Right ventricle myocardium superior (tissue), 1 donor: ENCODE measurements around the gene GRIA3. TPM values are rescaled to one million over a fixed set of nuclear protein-coding genes. Genes with fewer than 3 reads are reported as not detected.

Source experiments
- ATAC-seq: fragments of 200-7000 bp; cut with Tn5 transposase; one replicate; pipeline ENCODE4 v1.9.1; 2020; ENCODE audit warnings: mild to moderate bottlenecking; ENCODE audit not compliant: poor library complexity
- DNase-seq: peaks from one replicate; pipeline ENCODE4 v3.0.0-alpha.2; 2020
- intact Hi-C: fragments of 100-400 bp; cut with DNase I; formaldehyde crosslinking; loops from one replicate; pipeline ENCODE4 v1.11.2; 2022
- total RNA-seq: library from RNA; stranded (reverse); fragmentation: NEBNext Ultra II Directional; extraction: Animal tissue kit (Norgen Biotek cat#: 25700); gene quantifications from one replicate; pipeline ENCODE4 v1.2.1, GENCODE V29; 2021
- donor health status: DM: no; HTN: yes; CAD: no; lungs with severe emphysema.

Gene GRIA3
- total RNA-seq, 1 donor from 2014 or later, result 0.54 TPM

DNA sequence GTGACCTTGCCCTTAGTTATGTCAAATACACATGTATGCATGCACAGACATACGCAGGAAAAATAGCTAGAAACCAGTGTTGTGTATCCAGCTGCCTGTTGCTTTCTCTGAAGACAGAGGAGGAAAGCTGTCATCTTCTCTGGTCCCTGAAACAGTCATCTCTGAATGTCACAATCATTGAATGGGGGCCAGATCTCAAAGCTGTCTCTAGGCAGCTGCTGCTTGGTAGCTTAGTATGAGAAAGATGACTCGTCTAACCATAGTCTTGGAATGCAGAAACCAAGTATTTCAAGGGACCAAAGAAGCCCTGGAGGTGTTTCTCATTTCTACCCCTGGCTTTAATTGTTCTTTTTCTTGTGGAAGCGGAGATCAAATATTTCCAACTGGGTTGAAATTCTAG, 4.0 kb downstream of the GRIA3 start:
- ATAC-seq, result no peak
- no peak for DNase-seq
- intact Hi-C loops, result no loop called here

DNA sequence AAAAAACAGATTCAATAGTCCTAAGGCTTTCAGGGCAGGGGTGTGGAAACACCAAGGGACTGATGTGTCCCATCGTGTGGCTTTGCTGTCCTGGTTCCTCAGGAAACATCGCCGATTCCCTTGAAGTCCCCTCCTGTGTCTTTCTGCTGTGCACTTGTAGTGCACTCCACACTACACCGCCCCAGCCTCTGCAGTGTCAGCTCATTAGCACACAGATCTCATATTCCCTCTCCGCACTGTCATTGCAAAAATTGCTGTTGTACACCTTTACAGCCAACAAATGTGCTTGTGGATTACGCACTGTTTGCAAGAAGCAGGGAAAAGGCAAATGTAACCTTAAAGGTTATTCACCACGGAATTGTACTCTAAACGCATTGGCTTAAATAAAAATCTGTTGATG, 5.3 kb downstream of the GRIA3 start:
- no peak for ATAC-seq

DNA sequence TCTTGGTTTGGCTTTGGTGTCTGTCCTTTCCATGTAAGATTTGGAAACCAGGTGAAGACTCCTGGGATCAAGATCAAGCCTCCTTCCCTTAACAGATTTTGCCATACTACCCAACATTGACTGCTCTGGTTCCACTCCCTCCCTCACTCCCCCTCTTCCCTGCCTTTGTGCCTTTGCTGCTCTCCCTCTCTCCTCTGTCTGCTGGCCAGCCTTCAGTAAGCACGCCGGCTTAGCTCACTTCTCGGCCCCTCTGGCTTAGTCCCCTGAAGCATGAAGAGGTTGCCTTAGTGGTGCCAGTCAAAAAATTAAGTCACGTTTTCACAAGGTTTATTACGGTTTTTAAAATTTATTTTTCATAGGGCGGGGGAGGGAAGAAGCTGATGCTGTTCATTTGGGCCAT, 6.0 kb downstream of the GRIA3 start:
- intact Hi-C loops, result no loop called here
- DNase-seq (no peak), ATAC-seq (no peak)

More for the DNA sequence above, 5.3 kb downstream of the GRIA3 start:
- intact Hi-C loops, result no loop called here
- no peak for DNase-seq

DNA sequence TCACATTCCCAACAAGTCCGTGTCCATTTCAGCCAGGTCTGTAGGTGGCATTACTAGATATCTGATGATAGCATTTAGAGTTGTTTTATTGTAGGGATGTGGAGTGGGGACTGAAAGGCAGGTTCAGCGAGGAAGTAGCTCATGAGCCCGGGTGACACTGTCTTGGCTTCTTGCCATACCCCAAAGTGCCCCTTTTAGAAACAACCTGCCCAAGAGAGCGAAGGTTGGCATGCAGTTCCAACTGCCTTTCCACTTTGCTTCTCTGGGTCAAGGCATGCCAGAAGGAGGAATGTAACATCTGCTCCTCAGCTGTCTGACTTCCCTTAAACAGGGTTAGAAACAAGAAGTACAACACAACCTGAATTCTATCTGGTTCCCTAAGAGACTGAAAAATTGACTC, 9.0 kb downstream of the GRIA3 start:
- ATAC-seq (no peak), DNase-seq (no peak)
- intact Hi-C loops, result no loop called here

DNA sequence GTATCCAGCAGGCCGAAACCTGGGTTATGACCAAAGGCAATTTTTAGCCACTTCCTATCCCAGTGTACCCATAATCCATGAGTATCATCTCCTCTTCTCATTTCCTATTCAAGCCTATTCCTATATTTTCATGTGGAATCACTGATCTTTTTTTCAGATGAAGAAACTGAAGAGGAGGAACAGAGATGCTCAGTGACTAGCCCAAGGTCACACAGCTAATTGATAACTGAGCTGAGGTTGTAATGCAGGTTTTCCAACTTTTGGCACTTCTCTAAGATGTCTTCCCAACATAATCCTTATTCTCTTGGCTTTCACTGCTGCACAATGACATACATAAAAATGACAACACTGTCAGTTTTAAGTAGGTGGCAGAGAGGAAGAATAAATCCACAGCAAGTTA, 15.3 kb downstream of the GRIA3 start:
- intact Hi-C loops, result no loop called here
- no peak for ATAC-seq

DNA sequence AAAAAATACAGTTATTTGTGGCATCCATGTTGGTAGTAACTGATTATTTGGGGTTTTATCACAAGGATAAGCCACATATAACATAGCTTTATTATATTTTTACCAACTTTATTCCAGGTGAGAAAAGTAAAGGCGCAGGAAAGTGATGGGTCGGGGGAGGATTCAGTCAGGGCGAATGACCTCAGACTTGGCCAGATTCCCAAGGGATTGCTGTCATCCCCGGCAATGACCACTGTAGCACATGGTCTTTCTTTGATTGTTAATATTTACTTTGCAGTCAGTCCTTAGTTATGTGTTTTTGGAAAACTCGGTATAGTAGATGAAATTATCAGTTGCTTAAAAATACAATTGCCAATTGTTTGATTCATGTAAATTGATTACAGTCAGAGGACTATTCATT, 17.6 kb downstream of the GRIA3 start:
- ATAC-seq (no peak), DNase-seq (no peak)
- intact Hi-C loops, result no loop called here

More for the DNA sequence above, 15.3 kb downstream of the GRIA3 start:
- DNase-seq, result no peak

DNA sequence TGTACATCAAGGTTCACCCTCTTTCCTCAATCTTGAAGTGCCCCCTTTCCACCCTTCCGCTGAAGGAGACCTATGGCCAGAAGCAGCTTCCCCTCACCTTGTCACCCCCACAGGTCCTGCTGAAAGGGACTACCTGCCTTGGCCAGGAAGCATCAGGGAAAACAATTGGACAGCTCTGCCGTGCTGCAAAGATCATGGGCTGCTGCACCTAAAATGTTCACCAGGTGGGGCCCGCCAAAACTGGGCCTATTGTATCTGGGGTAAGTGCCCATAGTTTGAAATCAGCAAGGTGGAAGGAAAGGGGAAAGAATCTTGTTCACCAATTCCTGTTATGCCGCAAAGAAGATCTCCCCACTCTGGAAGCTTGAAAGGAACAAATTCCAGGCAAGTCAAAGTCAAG, 18.4 kb downstream of the GRIA3 start:
- intact Hi-C loops, result no loop called here
- no peak for ATAC-seq
- DNase-seq, result no peak

DNA sequence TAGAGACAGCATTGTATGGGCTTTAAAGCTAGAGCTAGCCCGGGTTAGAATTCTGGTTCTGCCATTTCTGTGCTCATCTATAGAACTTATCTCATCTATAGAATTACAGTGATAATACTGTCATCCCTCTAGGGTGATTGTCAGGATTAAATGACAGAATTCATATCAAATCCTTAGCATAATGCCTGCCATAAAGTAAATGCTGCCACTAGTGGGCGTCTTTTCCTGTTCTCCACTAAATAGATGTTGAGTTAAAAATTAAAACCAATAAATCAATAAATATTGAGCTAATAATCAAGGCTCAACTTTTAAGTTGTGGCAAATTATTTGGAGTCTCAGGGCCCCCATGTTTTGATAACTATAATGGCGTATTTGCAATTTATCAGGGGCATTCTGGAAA, 19.7 kb downstream of the GRIA3 start:
- DNase-seq, result no peak
- no peak for ATAC-seq
- intact Hi-C loops, result no loop called here

DNA sequence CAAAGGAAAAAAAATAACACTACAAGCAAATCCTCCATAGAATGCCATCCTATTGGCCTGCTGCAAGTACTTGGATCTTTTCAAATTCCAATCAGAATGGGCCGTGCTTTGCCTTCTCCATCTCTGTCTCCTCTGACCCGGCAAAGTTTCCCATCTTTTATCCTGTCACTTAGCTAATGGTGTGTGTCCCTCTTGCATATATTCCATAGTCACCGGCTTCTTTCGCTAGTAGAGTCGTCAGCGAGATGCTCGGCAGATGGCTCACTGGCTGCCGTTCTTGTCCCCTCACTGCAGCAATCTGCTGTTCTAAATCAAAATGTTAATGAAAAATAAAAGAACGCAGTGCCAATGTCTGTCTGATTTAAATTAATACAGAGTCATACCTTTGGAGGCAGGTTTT, 22.1 kb downstream of the GRIA3 start:
- no peak for DNase-seq
- intact Hi-C loops, result no loop called here
- no peak for ATAC-seq

DNA sequence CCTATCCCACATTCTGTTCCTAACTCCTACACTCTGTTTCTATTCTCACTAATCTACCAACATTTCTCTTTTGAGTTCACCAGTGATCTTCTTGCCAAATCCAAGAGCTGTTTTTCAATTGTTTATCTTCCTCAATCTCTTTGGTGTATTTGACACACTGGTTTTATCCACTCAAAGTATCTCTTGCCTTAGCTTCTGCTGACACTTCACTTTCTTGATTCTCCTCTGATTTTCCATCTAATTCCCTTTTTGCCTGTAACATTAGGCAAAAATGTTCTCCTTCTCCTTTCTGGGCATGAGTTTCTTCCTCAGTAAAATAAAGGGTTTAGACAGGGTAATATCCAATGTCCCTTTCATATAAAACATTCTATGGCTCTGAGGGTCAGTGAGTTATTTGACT, 26.2 kb downstream of the GRIA3 start:
- ATAC-seq (no peak), DNase-seq (no peak)
- intact Hi-C loops, result no loop called here

DNA sequence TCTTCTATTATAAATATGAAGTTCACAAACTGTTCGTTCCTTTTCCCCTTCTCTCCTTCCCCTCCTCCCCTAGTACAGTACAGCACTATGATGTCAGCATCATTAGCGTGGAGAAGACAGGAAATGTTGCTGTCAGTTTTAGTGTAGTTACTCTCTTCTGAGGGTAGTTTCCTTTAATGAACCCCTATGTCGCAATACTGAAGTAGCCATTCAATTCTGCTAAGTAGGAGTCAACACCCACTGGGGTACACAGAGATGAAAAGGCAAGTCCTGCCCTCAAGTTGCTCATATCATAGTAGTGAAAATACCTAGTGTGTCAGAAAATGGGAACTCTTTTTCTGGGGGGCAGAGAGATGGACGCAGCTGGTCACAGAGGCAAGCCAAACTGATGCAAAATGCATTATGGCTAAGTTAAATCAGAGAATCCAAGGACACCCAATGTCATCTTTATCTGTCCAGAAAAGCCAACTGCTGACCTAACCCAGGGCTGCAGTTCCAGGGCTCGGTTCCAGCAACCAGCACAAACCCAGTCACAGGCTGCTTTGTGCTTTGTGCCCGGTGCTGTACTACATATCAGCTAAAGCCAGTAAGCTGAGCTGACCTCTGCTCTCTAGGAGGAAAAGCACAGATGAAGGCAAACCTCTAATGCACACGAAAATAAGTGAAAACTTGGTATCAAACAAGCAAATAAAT, 31.5 kb downstream of the GRIA3 start:
- intact Hi-C loops, result no loop called here
- DNase-seq (peak; percentile 38), ATAC-seq (peak; percentile 86)

DNA sequence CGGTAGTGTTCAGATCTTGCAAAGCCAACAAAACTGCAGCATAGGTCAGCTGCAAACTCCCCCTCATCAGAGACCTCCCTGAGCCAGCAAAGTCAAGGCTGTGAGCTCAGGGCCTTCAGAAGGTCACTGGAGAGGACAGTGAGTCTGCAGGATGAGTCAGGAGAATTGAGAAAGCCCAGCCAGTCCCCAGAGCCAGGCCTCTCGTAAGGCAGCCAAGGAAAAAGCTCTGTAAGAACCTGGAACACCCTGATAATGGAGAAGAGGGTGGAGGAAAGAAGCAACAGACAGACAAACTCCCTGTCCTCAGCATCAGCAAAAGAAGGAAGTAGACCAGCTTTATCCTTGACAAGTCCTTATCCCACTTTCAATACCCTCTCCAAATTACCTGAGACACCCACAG, 33.0 kb downstream of the GRIA3 start:
- ATAC-seq (peak; percentile 65), DNase-seq (peak; percentile 32)
- intact Hi-C loops, result no loop called here

DNA sequence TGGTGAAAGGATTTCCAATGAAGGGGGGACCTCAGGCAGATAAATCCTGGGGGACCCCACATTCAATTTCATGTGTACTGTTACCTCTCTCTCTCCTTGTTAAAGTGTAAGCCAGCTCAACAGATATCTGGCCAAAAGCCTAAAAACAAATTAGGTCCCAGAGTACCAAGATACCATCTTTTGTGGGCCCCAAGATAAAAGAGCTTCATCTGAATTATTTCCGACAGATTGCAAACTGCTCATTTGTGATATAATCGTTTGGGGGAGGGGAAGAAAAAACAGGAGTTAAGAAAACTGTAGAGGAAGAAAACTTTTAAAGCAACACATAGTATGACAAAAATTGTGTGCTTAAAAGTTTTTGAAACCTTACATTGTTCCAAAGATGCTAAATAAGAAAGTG, 33.6 kb downstream of the GRIA3 start:
- no peak for ATAC-seq
- no peak for DNase-seq
- intact Hi-C loops, result no loop called here

DNA sequence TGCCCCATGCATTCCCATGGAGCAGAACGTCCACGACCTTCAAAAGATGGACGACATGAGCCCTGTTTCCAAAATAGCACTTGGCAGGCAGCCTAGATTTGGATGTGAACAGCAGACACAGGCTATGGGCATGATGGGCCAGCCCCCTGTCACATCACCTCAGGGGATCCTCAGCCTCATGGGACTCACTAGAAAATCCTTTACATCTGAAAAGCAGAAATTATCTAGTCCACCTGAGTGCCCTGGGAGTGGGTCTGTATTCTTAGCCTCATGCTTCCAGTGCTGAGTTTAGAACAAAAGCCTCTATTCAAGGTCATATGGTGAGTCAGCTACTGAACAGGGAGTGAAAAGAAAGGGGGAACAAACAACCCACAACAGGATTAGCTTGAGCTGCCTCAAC, 35.8 kb downstream of the GRIA3 start:
- ATAC-seq (peak; percentile 87), DNase-seq (peak; percentile 36)
- intact Hi-C loops, result no loop called here

DNA sequence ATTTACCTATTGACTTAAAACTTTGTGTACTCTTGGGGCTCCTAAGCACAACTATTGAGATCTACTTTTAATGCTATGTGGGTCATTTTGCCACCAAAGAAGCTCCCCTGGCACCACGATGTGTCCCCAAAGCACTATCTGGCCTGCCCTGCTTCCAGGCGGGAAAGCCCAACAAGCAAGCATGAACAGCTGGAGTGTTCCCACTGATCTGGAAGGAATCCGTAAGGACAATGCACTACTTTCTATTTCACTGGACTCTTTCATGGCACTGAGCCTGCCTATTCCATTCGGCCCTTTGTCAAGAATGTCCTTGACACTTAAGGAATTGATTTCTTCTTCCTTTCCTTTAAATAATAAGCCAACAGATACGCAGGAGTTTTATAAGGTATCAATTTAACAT, 38.8 kb downstream of the GRIA3 start:
- intact Hi-C loops, result no loop called here
- no peak for DNase-seq
- ATAC-seq, result no peak

DNA sequence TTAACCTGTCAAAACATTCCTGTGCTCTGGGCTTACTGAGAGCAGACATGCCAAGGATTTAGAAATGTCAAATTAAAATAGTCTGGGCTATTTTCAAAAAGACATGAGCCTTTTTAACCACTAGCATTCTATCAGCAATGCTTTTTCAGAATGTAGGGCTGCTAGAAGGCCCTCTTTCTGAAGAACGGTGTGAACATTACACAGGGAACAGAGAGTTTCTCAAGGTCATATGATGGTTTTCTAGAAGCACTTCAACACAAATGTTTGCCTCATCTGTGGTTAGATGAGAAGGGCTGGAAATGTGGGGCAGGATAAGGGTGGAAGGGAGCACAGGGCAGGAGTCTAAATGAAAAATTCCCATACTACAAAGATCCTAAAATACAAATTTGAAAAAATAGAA, 39.3 kb downstream of the GRIA3 start:
- intact Hi-C loops, result no loop called here
- ATAC-seq, result no peak

DNA sequence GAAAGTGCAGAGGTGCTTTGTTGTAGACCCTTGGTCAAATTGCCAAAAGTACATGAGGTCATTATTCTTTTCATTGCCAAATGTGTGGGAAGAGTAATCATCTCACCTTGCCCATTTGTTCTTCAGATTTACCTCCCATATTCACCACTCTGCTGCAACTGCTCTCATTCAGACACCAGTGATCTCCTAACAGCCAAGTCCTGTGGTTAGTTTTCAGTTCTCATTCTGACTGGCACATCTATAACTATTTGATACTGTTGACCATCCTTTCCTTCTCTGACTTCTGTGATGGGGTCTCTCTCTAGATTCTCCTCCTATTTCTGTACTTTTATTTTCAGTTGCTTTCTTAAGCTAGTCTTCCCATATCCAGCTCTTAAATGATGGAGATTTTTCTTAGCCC, 39.8 kb downstream of the GRIA3 start:
- DNase-seq (no peak), ATAC-seq (no peak)
- intact Hi-C loops, result no loop called here

More for the DNA sequence above, 39.3 kb downstream of the GRIA3 start:
- no peak for DNase-seq

DNA sequence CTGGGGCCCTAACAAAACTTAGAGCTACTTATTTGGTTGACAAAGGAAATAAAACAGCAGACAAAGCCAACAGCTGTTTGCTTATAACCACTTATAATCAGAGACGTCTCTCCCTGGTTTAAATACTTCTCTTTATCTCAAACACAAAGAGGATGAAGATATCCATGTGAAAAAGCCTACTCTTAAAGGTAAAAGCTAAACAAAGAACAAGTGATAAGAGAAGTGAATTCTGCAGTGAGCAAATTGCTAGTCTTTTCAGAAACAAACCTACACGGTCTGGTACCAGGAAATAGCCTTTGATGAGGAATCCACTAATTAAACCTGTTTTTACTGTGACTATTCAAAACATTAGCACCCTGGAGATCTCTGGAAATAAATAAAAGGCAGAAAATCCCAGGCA, 46.7 kb downstream of the GRIA3 start:
- DNase-seq, result no peak
- intact Hi-C loops, result no loop called here
- ATAC-seq, result no peak

DNA sequence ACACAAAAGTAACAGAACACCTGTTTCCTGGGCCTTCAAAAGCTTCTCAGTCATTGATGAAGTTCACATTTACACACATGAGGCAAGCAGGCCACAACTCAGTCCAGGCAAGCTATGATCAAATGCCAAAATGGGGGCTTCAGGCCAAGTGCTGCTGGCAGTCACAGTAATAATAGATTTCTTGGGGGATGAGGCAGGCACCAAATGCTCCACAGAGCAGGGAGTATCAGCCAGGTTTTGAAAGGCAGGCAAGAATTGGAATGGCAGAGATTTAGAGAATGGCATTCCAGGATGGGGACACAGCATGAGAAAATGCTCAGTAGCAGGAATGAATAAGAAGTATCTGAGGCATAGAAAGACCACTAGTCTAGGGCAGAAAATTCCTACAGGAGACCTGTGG, 52.8 kb downstream of the GRIA3 start:
- DNase-seq, result no peak
- intact Hi-C loops, result no loop called here

DNA sequence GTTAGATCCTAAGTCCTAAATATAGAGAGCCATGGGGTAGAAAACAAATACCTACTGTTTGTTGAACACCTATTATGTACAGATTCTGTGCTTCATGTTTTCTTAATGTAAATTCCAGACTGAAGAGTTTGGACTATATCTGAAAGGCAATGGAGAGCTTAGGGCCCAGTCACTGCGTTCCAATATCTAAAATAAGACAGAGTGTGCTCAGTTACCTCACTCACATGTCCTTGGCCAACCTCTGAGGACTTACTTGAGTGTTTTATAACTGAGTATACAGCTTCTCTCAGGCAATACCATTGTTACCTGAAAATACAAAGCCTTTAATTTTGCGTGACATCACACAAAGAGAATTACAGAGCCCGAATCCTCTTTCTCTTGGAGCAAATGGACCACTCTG, 53.2 kb downstream of the GRIA3 start:
- DNase-seq (no peak), ATAC-seq (peak; percentile 43)
- intact Hi-C loops, result no loop called here

More for the DNA sequence above, 52.8 kb downstream of the GRIA3 start:
- no peak for ATAC-seq

DNA sequence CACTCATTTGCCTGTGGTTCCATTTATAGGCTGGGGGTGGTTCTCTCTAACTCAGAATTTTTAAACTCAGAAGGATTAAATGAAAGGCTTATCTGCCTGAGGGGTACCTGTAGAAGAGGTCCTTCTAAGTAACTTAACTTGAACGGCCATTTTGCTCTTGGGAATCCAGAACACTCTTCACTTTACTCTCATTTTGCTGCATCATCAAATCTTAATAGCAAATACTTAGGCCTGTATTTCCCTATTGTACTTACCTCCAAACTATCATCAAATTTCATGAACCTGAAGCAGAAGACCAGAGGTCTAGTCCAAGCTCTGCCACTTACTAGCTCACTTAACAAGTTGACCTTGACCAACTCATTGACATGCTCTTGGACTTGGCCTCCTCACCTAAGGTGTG, 70.4 kb downstream of the GRIA3 start:
- intact Hi-C loops, result no loop called here
- no peak for ATAC-seq
- no peak for DNase-seq
